NCI-H82 (cell line): ENCODE data around the gene RPUSD1.
"Not testable (repeated sequence)": the region's sequence is repeated elsewhere in the genome, so short reads cannot be mapped to it uniquely, and the experiment has no call there.

ENCODE experiments used
- DNase-seq: peaks from one replicate; lab custom pipeline; 2025; lab: John Stamatoyannopoulos, UW

Gene RPUSD1

GRCh38 chr16:783404-784161 is 4.6 kb downstream of the RPUSD1 start:
- DNase-seq, result no peak

- DNase-seq, result no peak
Observed at GRCh38 chr16:782766-783403, 5.3 kb downstream of the RPUSD1 start.

- DNase-seq, result no peak
Observed at GRCh38 chr16:782258-782657, 5.9 kb downstream of the RPUSD1 start.

GRCh38 chr16:781346-782010 is 6.7 kb downstream of the RPUSD1 start:
- DNase-seq, result no peak

GRCh38 chr16:780296-780695 is 7.9 kb downstream of the RPUSD1 start:
- no peak for DNase-seq

- no peak for DNase-seq
Observed at GRCh38 chr16:779561-779960, 8.6 kb downstream of the RPUSD1 start.

- no peak for DNase-seq
Observed at GRCh38 chr16:778909-779527, 9.2 kb downstream of the RPUSD1 start.

GRCh38 chr16:778447-778846 is 9.7 kb downstream of the RPUSD1 start:
- no peak for DNase-seq

- DNase-seq, result no peak
Observed at GRCh38 chr16:777826-778225, 10.4 kb downstream of the RPUSD1 start.

GRCh38 chr16:776824-777223 is 11.4 kb downstream of the RPUSD1 start:
- no peak for DNase-seq

GRCh38 chr16:776298-776697 is 11.9 kb downstream of the RPUSD1 start:
- not testable (repeated sequence) for DNase-seq

- no peak for DNase-seq
Observed at GRCh38 chr16:775236-775796, 12.9 kb downstream of the RPUSD1 start.

- DNase-seq, result no peak
Observed at GRCh38 chr16:774086-775001, 13.8 kb downstream of the RPUSD1 start.

- DNase-seq, result no peak
Observed at GRCh38 chr16:772959-773358, 15.2 kb downstream of the RPUSD1 start.

GRCh38 chr16:770411-770810 is 17.8 kb downstream of the RPUSD1 start:
- no peak for DNase-seq

- DNase-seq, result no peak
Observed at GRCh38 chr16:769934-770333, 18.2 kb downstream of the RPUSD1 start.

- DNase-seq, result no peak
Observed at GRCh38 chr16:769184-769784, 18.9 kb downstream of the RPUSD1 start.

- DNase-seq, result no peak
Observed at GRCh38 chr16:768428-768827, 19.8 kb downstream of the RPUSD1 start.

GRCh38 chr16:767743-768235 is 20.4 kb downstream of the RPUSD1 start:
- DNase-seq, result no peak

- no peak for DNase-seq
Observed at GRCh38 chr16:766820-767640, 21.2 kb downstream of the RPUSD1 start.
